ENCODE data around the gene ULK2. TPM values are rescaled to one million over a fixed set of nuclear protein-coding genes. Genes with fewer than 3 reads are reported as not detected.

Gene ULK2
- polyA plus RNA-seq, 1 donor from 2014 or later, result 55.1 TPM

- no peak overlapping the region for H3K4me3 ChIP-seq (ENCODE audit: low read length)
- H3K27me3 ChIP-seq (ENCODE audit: insufficient read depth, low read depth, low read length), result no peaks in the 10 kb centered on the region
- no peak for TF ChIP-seq RAD21 (conservative IDR thresholded peaks at IDR 0.05)
- no peak overlapping the region for H2AFZ ChIP-seq (ENCODE audit: low read depth, low read length)
- H3K9me3 ChIP-seq (ENCODE audit: low read length), result no peaks in the 10 kb centered on the region
- H3K4me2 ChIP-seq (ENCODE audit: low read length), result no peak overlapping the region
- H3K79me2 ChIP-seq (replicated peaks; ENCODE audit: insufficient read depth, low read length), result no peaks in the 10 kb centered on the region
- no peaks in the 10 kb centered on the region for H3K9me2 ChIP-seq (ENCODE audit: insufficient read depth, low read length)
- no peaks in the 10 kb centered on the region for H3F3A ChIP-seq (ENCODE audit: insufficient read depth, low read length, poor library complexity, severe bottlenecking)
- no peaks in the 10 kb centered on the region for H3K36me3 ChIP-seq (ENCODE audit: insufficient read depth, low read length)
- no peak overlapping the region for H3K27ac ChIP-seq (ENCODE audit: low read length)
- H4K20me1 ChIP-seq (ENCODE audit: insufficient read depth), result no peaks in the 10 kb centered on the region
- no peak overlapping the region for H3K9ac ChIP-seq (ENCODE audit: low read length)
Measured at GRCh38 chr17:19757536-19758180, 110.1 kb downstream of the ULK2 start.

GRCh38 chr17:19756546-19756945 lies 111.2 kb downstream of the ULK2 start:
- H3K9ac ChIP-seq (ENCODE audit: low read length), result no peak overlapping the region
- no peaks in the 10 kb centered on the region for H3K9me2 ChIP-seq (ENCODE audit: insufficient read depth, low read length)
- H3F3A ChIP-seq (ENCODE audit: insufficient read depth, low read length, poor library complexity, severe bottlenecking), result no peaks in the 10 kb centered on the region
- no peaks in the 10 kb centered on the region for H4K20me1 ChIP-seq (ENCODE audit: insufficient read depth)
- no peaks in the 10 kb centered on the region for H3K9me3 ChIP-seq (ENCODE audit: low read length)
- no peak overlapping the region for H2AFZ ChIP-seq (ENCODE audit: low read depth, low read length)
- H3K36me3 ChIP-seq (ENCODE audit: insufficient read depth, low read length), result no peaks in the 10 kb centered on the region
- H3K4me2 ChIP-seq (ENCODE audit: low read length), result no peak overlapping the region
- no peak for TF ChIP-seq CTCF (IDR thresholded peaks at IDR 0.05; ENCODE audit: poor library complexity, severe bottlenecking)
- TF ChIP-seq TAF1 (IDR thresholded peaks at IDR 0.05; ENCODE audit: low read depth), result no peak
- TF ChIP-seq SMC3 (conservative IDR thresholded peaks at IDR 0.05; ENCODE audit: poor library complexity), result no peak
- TF ChIP-seq POLR2AphosphoS5 (IDR thresholded peaks at IDR 0.05), result no peak
- no peak for TF ChIP-seq EZH2 (IDR thresholded peaks at IDR 0.05; ENCODE audit: borderline replicate concordance, insufficient read depth, low read length, poor library complexity, severe bottlenecking)
- TF ChIP-seq, protein P1, sequence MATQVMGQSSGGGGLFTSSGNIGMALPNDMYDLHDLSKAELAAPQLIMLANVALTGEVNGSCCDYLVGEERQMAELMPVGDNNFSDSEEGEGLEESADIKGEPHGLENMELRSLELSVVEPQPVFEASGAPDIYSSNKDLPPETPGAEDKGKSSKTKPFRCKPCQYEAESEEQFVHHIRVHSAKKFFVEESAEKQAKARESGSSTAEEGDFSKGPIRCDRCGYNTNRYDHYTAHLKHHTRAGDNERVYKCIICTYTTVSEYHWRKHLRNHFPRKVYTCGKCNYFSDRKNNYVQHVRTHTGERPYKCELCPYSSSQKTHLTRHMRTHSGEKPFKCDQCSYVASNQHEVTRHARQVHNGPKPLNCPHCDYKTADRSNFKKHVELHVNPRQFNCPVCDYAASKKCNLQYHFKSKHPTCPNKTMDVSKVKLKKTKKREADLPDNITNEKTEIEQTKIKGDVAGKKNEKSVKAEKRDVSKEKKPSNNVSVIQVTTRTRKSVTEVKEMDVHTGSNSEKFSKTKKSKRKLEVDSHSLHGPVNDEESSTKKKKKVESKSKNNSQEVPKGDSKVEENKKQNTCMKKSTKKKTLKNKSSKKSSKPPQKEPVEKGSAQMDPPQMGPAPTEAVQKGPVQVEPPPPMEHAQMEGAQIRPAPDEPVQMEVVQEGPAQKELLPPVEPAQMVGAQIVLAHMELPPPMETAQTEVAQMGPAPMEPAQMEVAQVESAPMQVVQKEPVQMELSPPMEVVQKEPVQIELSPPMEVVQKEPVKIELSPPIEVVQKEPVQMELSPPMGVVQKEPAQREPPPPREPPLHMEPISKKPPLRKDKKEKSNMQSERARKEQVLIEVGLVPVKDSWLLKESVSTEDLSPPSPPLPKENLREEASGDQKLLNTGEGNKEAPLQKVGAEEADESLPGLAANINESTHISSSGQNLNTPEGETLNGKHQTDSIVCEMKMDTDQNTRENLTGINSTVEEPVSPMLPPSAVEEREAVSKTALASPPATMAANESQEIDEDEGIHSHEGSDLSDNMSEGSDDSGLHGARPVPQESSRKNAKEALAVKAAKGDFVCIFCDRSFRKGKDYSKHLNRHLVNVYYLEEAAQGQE (IDR thresholded peaks at IDR 0.05; ENCODE audit: borderline replicate concordance), result no peak
- no peak for TF ChIP-seq RAD21 (conservative IDR thresholded peaks at IDR 0.05)
- TF ChIP-seq MXI1 (conservative IDR thresholded peaks at IDR 0.05; ENCODE audit: poor library complexity, severe bottlenecking), result no peak
- H3K4me3 ChIP-seq (ENCODE audit: low read length), result no peak overlapping the region
- H3K79me2 ChIP-seq (replicated peaks; ENCODE audit: insufficient read depth, low read length), result no peaks in the 10 kb centered on the region
- H3K27ac ChIP-seq (ENCODE audit: low read length), result no peak overlapping the region
- no peaks in the 10 kb centered on the region for H3K27me3 ChIP-seq (ENCODE audit: insufficient read depth, low read depth, low read length)

Measured in neural cell (in vitro differentiated cells).